Neutrophil (primary cell): ENCODE results near the gene SLC9A5.

Source experiments
- H3K27ac ChIP-seq: fragments of 200-600 bp; sonication (generic); 2 replicates; pipeline ENCODE4 v1.5.1; 2016; ENCODE audit warnings: mild to moderate bottlenecking, moderate library complexity
- H3K27me3 ChIP-seq: fragments of 200-600 bp; sonication (generic); 2 replicates; pipeline ENCODE4 v1.6.0; 2016; ENCODE audit warnings: mild to moderate bottlenecking
- H3K36me3 ChIP-seq: fragments of 200-600 bp; sonication (generic); 2 replicates; pipeline ENCODE4 v1.5.1; 2017
- H3K4me1 ChIP-seq, 2 experiments: fragments of 200-600 bp in 1 of 2; sonication (generic) in 1 of 2; 1 replicate in 1 of 2; 2 replicates in 1 of 2; pipeline versions ENCODE4 v1.5.1 to v1.6.1; 2013 to 2016; ENCODE audit warnings: low read depth in 1 of 2, low read length in 1 of 2, mild to moderate bottlenecking in 1 of 2, moderate library complexity in 1 of 2; ENCODE audit not compliant: control insufficient read depth in 1 of 2, insufficient read depth in 1 of 2
- H3K4me3 ChIP-seq, 2 experiments: fragments of 200-600 bp in 1 of 2; sonication (generic) in 1 of 2; 1 replicate in 1 of 2; 2 replicates in 1 of 2; pipeline ENCODE4 v1.5.1; 2013 to 2016; ENCODE audit warnings: low read depth in 1 of 2, low read length in 1 of 2, mild to moderate bottlenecking in 1 of 2, moderate library complexity in 1 of 2
- H3K9me3 ChIP-seq: fragments of 200-600 bp; sonication (generic); 2 replicates; pipeline ENCODE4 v1.5.1; 2016
- TF ChIP-seq, protein P1 (sequence below): fragments of 200-600 bp; sonication (generic); IDR thresholded peaks from 2 replicates; pipeline ENCODE4 v1.5.1; 2016; ENCODE audit warnings: antibody characterized with exemption

The SLC9A5 gene

DNA sequence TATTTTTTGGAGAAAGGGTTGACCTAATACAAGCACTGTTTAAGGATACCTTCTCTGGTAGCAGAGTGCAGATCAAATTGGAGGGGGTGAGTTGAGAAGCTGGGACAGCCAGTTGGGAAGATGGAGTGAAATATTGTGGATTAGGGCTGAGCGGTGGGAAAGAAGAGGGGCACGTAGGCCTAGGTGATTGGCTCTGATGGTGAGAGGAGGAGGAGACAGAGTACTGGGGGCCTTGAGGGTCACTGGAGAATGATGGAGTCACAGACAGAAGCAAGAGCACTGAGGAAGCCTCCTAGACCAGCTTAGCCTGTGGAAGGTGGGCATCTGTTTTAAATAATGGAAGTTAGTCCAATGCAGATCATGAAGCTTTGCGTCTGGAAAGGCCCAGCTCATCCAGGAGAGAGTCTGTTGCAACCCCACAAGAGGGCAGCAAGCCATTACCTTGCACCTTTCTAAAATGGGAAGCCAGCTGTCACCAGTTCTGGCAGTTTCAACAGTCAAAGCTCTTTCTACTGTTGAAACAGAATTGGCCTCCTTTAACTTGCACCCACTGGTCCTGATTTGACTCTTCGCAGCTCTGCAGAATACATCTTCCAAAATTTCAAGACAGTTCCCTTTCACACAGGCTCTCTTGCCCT is 11.8 kb downstream of the SLC9A5 start:
- Histone ChIP-seq H3K36me3 (no peaks in the 10 kb centered on the region), H3K9me3 (no peaks in the 10 kb centered on the region), H3K27me3 (peaks cover 8% of the 10 kb centered on the region), H3K4me3 (no peak overlapping the region), H3K4me1 (no peaks in the 10 kb centered on the region), H3K27ac (no peak overlapping the region)
- TF ChIP-seq, protein P1, sequence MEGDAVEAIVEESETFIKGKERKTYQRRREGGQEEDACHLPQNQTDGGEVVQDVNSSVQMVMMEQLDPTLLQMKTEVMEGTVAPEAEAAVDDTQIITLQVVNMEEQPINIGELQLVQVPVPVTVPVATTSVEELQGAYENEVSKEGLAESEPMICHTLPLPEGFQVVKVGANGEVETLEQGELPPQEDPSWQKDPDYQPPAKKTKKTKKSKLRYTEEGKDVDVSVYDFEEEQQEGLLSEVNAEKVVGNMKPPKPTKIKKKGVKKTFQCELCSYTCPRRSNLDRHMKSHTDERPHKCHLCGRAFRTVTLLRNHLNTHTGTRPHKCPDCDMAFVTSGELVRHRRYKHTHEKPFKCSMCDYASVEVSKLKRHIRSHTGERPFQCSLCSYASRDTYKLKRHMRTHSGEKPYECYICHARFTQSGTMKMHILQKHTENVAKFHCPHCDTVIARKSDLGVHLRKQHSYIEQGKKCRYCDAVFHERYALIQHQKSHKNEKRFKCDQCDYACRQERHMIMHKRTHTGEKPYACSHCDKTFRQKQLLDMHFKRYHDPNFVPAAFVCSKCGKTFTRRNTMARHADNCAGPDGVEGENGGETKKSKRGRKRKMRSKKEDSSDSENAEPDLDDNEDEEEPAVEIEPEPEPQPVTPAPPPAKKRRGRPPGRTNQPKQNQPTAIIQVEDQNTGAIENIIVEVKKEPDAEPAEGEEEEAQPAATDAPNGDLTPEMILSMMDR: no peak

DNA sequence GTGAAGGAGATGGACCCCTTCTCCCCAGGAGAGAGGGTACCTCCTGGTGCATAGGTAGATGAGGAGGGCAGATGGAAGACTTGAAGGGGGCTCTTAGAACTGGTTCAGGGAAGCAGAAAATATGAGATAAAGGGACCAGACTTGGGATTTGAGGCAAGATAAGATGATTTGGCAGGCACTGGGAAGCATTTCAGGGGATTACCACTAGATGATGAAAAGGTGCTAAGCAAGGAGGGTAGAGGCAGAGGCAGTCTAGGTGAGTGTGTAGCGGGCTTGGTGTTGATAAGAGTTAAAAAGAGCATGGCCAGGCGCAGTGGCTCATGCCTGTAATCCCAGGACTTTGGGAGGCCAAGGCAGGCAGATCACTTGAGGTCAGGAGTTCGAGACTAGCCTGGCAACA is 14.4 kb downstream of the SLC9A5 start:
- H3K36me3 ChIP-seq: no peaks in the 10 kb centered on the region
- peaks cover 8% of the 10 kb centered on the region for H3K27me3 ChIP-seq
- TF ChIP-seq, protein P1: no peak
- no peaks in the 10 kb centered on the region for H3K4me1 ChIP-seq
- H3K9me3 ChIP-seq: no peaks in the 10 kb centered on the region
- H3K27ac ChIP-seq: no peak overlapping the region
- H3K4me3 ChIP-seq: no peak overlapping the region

DNA sequence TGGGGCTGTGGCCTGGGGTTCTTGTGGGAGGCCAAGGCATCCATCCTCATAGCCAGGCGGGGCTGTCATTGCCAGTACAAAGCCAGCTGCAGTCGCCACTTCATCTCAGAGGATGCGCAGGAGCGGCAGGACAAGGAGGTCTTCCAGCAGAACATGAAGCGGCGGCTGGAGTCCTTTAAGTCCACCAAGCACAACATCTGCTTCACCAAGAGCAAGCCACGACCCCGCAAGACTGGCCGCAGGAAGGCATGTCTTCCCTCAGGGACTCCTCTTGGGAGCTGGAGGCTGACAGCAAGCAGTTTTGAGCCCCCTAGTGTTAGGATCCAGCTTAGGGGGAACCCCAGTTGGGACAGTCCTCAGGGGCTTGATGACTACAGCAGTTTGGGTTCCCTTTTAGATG is 15.5 kb downstream of the SLC9A5 start:
- TF ChIP-seq, protein P1: no peak
- Histone ChIP-seq H3K36me3 (no peaks in the 10 kb centered on the region), H3K4me1 (no peaks in the 10 kb centered on the region), H3K27me3 (peaks cover 15% of the 10 kb centered on the region), H3K4me3 (no peak overlapping the region), H3K27ac (no peak overlapping the region), H3K9me3 (no peaks in the 10 kb centered on the region)

DNA sequence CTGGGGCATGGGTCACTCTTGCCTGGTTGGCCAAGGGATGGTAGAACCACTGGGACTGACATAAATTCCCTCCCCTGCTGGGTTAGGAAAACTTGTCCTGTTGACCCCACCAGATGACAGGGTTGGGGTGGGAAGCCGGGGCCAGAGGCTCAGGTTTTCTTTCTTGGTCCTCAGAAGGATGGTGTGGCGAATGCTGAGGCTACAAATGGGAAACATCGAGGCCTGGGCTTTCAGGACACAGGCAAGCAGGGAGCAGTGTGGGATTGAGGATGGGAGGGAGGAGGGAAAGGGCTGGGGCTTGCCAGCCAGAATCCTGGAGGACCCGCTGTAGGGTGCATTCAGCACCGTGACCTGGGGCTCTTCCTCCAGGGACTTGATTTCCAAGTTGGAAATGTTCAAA is 16.1 kb downstream of the SLC9A5 start:
- Histone ChIP-seq H3K4me1 (no peaks in the 10 kb centered on the region), H3K27me3 (peaks cover 20% of the 10 kb centered on the region), H3K27ac (no peak overlapping the region), H3K36me3 (no peaks in the 10 kb centered on the region), H3K9me3 (no peaks in the 10 kb centered on the region), H3K4me3 (no peak overlapping the region)
- TF ChIP-seq, protein P1: no peak

DNA sequence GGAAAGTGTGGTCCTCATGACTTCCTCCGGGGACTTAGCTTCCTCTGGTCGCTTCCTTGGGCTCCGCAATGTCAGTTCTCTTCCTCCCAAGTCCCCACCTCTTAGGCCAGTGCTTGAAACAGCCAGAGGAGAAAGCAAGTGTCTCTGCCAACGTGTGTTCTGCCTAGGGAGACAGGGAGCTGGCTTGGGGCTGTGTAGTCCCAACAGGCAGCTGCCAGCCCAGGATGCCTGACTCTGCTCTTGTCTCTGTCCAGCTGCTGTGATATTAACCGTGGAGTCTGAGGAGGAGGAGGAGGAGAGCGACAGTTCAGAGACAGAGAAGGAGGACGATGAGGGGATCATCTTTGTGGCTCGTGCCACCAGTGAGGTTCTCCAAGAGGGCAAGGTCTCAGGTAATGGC is 17.1 kb downstream of the SLC9A5 start:
- Histone ChIP-seq H3K36me3 (no peaks in the 10 kb centered on the region), H3K4me3 (no peak overlapping the region), H3K27me3 (peaks cover 21% of the 10 kb centered on the region), H3K4me1 (no peaks in the 10 kb centered on the region), H3K9me3 (no peaks in the 10 kb centered on the region), H3K27ac (no peak overlapping the region)
- TF ChIP-seq, protein P1: no peak
